MM.1S (cell line): ENCODE measurements around the gene SCT.

Source experiments
- DNase-seq: peaks from one replicate; pipeline ENCODE4 v3.0.0-alpha.2; 2015
- H2AFZ ChIP-seq: fragments of 300-600 bp; sonication (generic); 2 replicates; pipeline ENCODE4 v1.6.0; 2016; ENCODE audit warnings: antibody characterized with exemption, low read length
- H3F3A ChIP-seq: fragments of 300-600 bp; sonication (generic); 2 replicates; pipeline ENCODE4 v1.6.1; 2016; ENCODE audit warnings: mild to moderate bottlenecking, antibody characterized with exemption, low read length, moderate library complexity, mixed read lengths; ENCODE audit not compliant: insufficient read depth
- H3K27ac ChIP-seq: fragments of 300-600 bp; sonication (generic); 2 replicates; pipeline ENCODE4 v1.5.1; 2016; ENCODE audit warnings: mild to moderate bottlenecking, low read length
- H3K27me3 ChIP-seq: fragments of 300-600 bp; sonication (generic); replicated peaks from 2 replicates; pipeline ENCODE4 v1.6.0; 2016; ENCODE audit warnings: low read length; ENCODE audit not compliant: insufficient read depth
- H3K36me3 ChIP-seq: fragments of 300-600 bp; sonication (generic); replicated peaks from 2 replicates; pipeline ENCODE4 v1.6.1; 2016; ENCODE audit warnings: mild to moderate bottlenecking, low read length, mixed read lengths; ENCODE audit not compliant: insufficient read depth
- H3K4me1 ChIP-seq: fragments of 300-600 bp; sonication (generic); 2 replicates; pipeline ENCODE4 v1.6.1; 2016; ENCODE audit warnings: low read length, mixed read lengths
- H3K4me2 ChIP-seq: fragments of 300-600 bp; sonication (generic); 2 replicates; pipeline ENCODE4 v1.6.0; 2016; ENCODE audit warnings: low read depth, low read length
- H3K4me3 ChIP-seq: fragments of 300-600 bp; sonication (generic); 2 replicates; pipeline ENCODE4 v1.5.1; 2016; ENCODE audit warnings: low read length, mixed read lengths
- H3K79me2 ChIP-seq: fragments of 300-600 bp; sonication (generic); 2 replicates; pipeline ENCODE4 v1.6.1; 2016; ENCODE audit warnings: mixed run types, low read length, mixed read lengths
- H3K9ac ChIP-seq: fragments of 300-600 bp; sonication (generic); 2 replicates; pipeline ENCODE4 v1.6.1; 2016; ENCODE audit warnings: low read length, mixed read lengths
- H3K9me2 ChIP-seq: fragments of 300-600 bp; sonication (generic); replicated peaks from 2 replicates; pipeline ENCODE4 v1.6.1; 2016; ENCODE audit warnings: mild to moderate bottlenecking, low read length, mixed read lengths; ENCODE audit not compliant: insufficient read depth
- H3K9me3 ChIP-seq: fragments of 300-600 bp; sonication (generic); replicated peaks from 2 replicates; pipeline ENCODE4 v1.6.1; 2016; ENCODE audit warnings: mild to moderate bottlenecking, low read length, mixed read lengths; ENCODE audit not compliant: insufficient read depth
- H4K20me1 ChIP-seq: fragments of 300-600 bp; sonication (generic); 2 replicates; pipeline ENCODE4 v1.6.1; 2016; ENCODE audit warnings: mild to moderate bottlenecking, low read length, moderate library complexity, mixed read lengths; ENCODE audit not compliant: insufficient read depth
- EZH2 ChIP-seq: fragments of 300-600 bp; sonication (generic); optimal IDR thresholded peaks from 2 replicates; pipeline ENCODE3; 2017; ENCODE audit warnings: low read depth, mild to moderate bottlenecking, antibody characterized with exemption, low read length, mixed read lengths
- EZH2phosphoT487 ChIP-seq: fragments of 300-600 bp; sonication (generic); IDR thresholded peaks from 2 replicates; pipeline ENCODE4 v1.6.1; 2018; ENCODE audit warnings: antibody characterized with exemption, low read length
- TF ChIP-seq, protein P1 (sequence below): fragments of 300-600 bp; sonication (generic); IDR thresholded peaks from 2 replicates; pipeline ENCODE4 v1.5.1; 2016; ENCODE audit warnings: antibody characterized with exemption, low read length, mixed read lengths

Gene SCT

DNA sequence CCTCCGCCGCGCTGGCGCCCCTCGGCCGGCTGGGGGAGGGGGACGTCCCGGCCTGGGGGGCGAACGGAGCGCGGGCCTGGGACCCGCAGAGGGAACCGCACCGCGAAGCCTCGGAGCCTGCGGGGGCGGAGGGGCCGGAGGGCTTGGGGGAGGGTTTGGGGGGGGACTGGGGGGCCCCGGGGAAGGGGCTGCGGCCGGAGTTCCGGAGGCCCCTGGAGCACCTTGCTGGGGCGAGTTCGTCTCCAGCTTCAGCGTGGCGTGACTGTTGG lies 261 bp upstream of the SCT start:
- H3F3A ChIP-seq: peaks cover 18% of the 10 kb centered on the region
- H3K27me3 ChIP-seq: no peaks in the 10 kb centered on the region
- H3K9me2 ChIP-seq: no peaks in the 10 kb centered on the region
- H3K4me3 ChIP-seq: no peak overlapping the region
- H3K4me1 ChIP-seq: peaks cover 13% of the 10 kb centered on the region
- DNase-seq: no peak
- no peak overlapping the region for H2AFZ ChIP-seq
- H3K36me3 ChIP-seq: no peaks in the 10 kb centered on the region
- no peaks in the 10 kb centered on the region for H3K9me3 ChIP-seq
- H3K9ac ChIP-seq: no peak overlapping the region
- H3K4me2 ChIP-seq: no peak overlapping the region
- TF ChIP-seq EZH2phosphoT487: no peak
- no peaks in the 10 kb centered on the region for H3K79me2 ChIP-seq
- H4K20me1 ChIP-seq: no peaks in the 10 kb centered on the region
- no peak overlapping the region for H3K27ac ChIP-seq

DNA sequence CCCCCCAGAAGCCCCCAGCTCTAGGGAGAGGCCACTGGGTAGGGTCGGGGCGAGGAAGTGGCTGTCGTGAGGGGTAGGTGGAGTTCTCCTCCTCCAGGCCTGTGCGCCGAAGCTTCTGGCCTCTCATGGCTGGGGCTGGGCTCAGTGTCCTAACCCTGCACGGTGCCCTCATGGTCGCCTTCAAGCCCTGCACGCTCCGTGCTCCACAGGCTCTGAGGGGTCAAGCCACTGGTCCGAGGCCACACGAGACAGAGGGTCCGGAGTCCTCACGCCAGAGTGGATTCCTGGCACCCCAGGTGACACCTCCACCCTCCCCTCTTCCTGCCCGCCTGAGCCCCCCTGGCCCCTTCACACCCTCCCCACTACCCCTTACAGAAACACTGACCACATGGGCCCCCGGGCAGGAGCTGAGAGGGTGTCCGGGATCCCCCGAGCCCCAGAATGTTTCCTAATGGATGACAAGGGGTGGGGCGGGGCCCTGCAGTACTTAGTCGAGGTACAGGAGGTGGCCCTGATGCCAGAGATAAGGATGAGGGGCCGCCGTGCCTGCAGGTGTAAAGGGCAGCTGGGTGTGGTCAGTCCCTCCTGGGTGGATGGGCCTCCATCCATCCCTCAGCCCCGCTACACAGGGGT lies 1.2 kb downstream of the SCT start:
- Histone ChIP-seq H3K9me2 (no peaks in the 10 kb centered on the region), H3F3A (peaks cover 18% of the 10 kb centered on the region), H3K4me3 (no peak overlapping the region), H3K36me3 (no peaks in the 10 kb centered on the region), H3K4me2 (no peak overlapping the region), H3K79me2 (no peaks in the 10 kb centered on the region), H3K9ac (no peak overlapping the region), H3K27me3 (no peaks in the 10 kb centered on the region), H4K20me1 (no peaks in the 10 kb centered on the region), H3K27ac (no peak overlapping the region), H3K9me3 (no peaks in the 10 kb centered on the region), H3K4me1 (peaks cover 13% of the 10 kb centered on the region), H2AFZ (no peak overlapping the region)
- TF ChIP-seq EZH2phosphoT487 (no peak), EZH2 (no peak)
- TF ChIP-seq, protein P1, sequence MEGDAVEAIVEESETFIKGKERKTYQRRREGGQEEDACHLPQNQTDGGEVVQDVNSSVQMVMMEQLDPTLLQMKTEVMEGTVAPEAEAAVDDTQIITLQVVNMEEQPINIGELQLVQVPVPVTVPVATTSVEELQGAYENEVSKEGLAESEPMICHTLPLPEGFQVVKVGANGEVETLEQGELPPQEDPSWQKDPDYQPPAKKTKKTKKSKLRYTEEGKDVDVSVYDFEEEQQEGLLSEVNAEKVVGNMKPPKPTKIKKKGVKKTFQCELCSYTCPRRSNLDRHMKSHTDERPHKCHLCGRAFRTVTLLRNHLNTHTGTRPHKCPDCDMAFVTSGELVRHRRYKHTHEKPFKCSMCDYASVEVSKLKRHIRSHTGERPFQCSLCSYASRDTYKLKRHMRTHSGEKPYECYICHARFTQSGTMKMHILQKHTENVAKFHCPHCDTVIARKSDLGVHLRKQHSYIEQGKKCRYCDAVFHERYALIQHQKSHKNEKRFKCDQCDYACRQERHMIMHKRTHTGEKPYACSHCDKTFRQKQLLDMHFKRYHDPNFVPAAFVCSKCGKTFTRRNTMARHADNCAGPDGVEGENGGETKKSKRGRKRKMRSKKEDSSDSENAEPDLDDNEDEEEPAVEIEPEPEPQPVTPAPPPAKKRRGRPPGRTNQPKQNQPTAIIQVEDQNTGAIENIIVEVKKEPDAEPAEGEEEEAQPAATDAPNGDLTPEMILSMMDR: no peak
- DNase-seq: no peak

DNA sequence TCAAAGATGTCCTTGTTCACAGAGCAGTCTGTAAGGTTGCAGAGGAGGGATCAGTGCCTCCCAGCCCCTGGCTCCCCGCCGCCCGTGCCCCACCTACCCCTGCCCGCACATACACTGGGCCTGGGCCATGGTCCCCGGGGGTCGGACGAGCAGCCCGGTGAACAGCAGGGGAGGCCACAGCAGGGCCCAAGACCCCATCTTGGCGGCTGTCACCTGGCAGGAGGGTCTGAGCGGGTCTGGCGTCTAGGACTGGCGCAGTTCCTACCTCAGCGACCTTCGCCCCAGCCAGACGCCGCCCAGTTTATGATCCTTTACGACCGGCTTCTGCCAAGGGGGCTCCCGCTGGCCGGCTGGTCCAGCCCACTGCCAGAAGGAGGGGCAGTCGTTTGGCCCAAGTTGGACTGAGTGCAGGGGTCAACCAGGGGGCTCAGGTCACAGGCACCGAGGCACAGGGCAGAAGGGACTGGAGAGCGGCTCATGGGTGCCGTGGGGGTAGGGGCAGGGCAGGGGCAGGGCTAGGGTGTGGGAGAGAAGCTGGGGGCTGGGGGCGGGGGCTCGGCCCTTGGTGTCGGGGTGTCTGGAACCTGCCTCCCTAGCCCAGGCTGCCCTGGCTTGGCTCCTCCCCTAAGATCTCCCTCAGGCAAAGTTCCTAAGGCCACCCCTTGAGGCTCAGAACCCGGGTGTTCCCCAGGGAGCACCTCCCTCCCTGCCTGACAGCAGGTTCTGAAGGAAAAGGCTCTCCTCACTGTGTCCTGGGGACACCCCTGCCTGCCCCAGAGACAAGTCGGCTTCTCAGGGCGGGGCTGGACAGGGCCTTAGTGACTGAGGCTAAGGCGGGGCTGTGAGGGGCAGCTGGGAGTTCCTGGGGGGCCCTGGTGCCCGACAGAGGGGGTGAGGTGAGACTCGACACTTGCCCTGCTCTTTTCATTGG lies 2.0 kb downstream of the SCT start, which contains the start of gene CDHR5:
Gene CDHR5 (minus strand): TSS at position 251 of the 931 bp plus-strand sequence. CDS start 53 bp downstream, at position 198.
- no peaks in the 10 kb centered on the region for H3K79me2 ChIP-seq
- no peaks in the 10 kb centered on the region for H4K20me1 ChIP-seq
- peaks cover 18% of the 10 kb centered on the region for H3F3A ChIP-seq
- DNase-seq: no peak
- no peaks in the 10 kb centered on the region for H3K9me3 ChIP-seq
- H3K4me1 ChIP-seq: peaks cover 13% of the 10 kb centered on the region
- no peak within 1 kb of the TSS for H3K27ac ChIP-seq
- no peak within 1 kb of the TSS for H3K4me3 ChIP-seq
- H3K36me3 ChIP-seq: no peaks in the 10 kb centered on the region
- no peaks in the 10 kb centered on the region for H3K27me3 ChIP-seq
- H3K9me2 ChIP-seq: no peaks in the 10 kb centered on the region
- no peak within 1 kb of the TSS for H3K9ac ChIP-seq
- TF ChIP-seq EZH2phosphoT487 (no peak), EZH2 (no peak)
- TF ChIP-seq, protein P1: no peak
- H2AFZ ChIP-seq: no peak within 1 kb of the TSS
- no peak within 1 kb of the TSS for H3K4me2 ChIP-seq
